HUES6 (cell line): ENCODE data around the gene CAPN11.
"Not testable (repeated sequence)": the region's sequence is repeated elsewhere in the genome, so short reads cannot be mapped to it uniquely, and the experiment has no call there.

Experiments
- H3K27ac ChIP-seq: 2 replicates; pipeline ENCODE4 v1.7.0; 2013; ENCODE audit warnings: low read depth, mild to moderate bottlenecking, low read length, inconsistent platforms
- H3K27me3 ChIP-seq: 2 replicates; pipeline ENCODE4 v1.6.1; 2013; ENCODE audit warnings: low read length; ENCODE audit not compliant: control insufficient read depth, insufficient read depth
- H3K36me3 ChIP-seq: 2 replicates; pipeline ENCODE4 v1.6.1; 2013; ENCODE audit warnings: low read length; ENCODE audit not compliant: control insufficient read depth, insufficient read depth
- H3K4me1 ChIP-seq: 2 replicates; pipeline ENCODE4 v1.6.1; 2013; ENCODE audit warnings: low read length; ENCODE audit not compliant: control insufficient read depth, insufficient read depth
- H3K4me3 ChIP-seq: 2 replicates; pipeline ENCODE4 v1.5.1; 2013; ENCODE audit warnings: low read depth, low read length
- H3K9ac ChIP-seq: one replicate; pipeline ENCODE4 v1.6.1; 2013; ENCODE audit warnings: mild to moderate bottlenecking, low read length
- H3K9me3 ChIP-seq: 2 replicates; pipeline ENCODE4 v1.6.1; 2013; ENCODE audit warnings: low read depth, low read length; ENCODE audit not compliant: control insufficient read depth, insufficient read depth

CAPN11 gene

GRCh38 chr6:44176762-44177509 is 18.3 kb downstream of the CAPN11 start:
- H3K9ac ChIP-seq, result no peak overlapping the region
- H3K27ac ChIP-seq, result no peak overlapping the region
- H3K4me1 ChIP-seq, result peaks cover 17% of the 10 kb centered on the region; the same call in 1 of the 2 replicates
- H3K4me3 ChIP-seq, result no peak overlapping the region
- no peaks in the 10 kb centered on the region for H3K27me3 ChIP-seq
- no peaks in the 10 kb centered on the region for H3K36me3 ChIP-seq
- H3K9me3 ChIP-seq, result no peaks in the 10 kb centered on the region

GRCh38 chr6:44177691-44178423 is 19.2 kb downstream of the CAPN11 start:
- no peaks in the 10 kb centered on the region for H3K9me3 ChIP-seq
- H3K27me3 ChIP-seq, result no peaks in the 10 kb centered on the region
- no peaks in the 10 kb centered on the region for H3K36me3 ChIP-seq
- H3K4me3 ChIP-seq, result no peak overlapping the region
- peaks cover 13% of the 10 kb centered on the region; the same call in 1 of the 2 replicates for H3K4me1 ChIP-seq
- no peak overlapping the region for H3K27ac ChIP-seq
- no peak overlapping the region for H3K9ac ChIP-seq

- Histone ChIP-seq H3K4me3 (no peak overlapping the region), H3K27ac (no peak overlapping the region), H3K36me3 (no peaks in the 10 kb centered on the region), H3K4me1 (peaks cover 15% of the 10 kb centered on the region), H3K9me3 (no peaks in the 10 kb centered on the region), H3K27me3 (no peaks in the 10 kb centered on the region), H3K9ac (no peak overlapping the region)
These were observed 19.9 kb downstream of the CAPN11 start for GRCh38 chr6:44178424-44179071.

GRCh38 chr6:44179072-44179536 is 20.5 kb downstream of the CAPN11 start:
- Histone ChIP-seq H3K4me3 (no peak overlapping the region), H3K27me3 (no peaks in the 10 kb centered on the region), H3K4me1 (peaks cover 16% of the 10 kb centered on the region), H3K27ac (no peak overlapping the region), H3K9ac (no peak overlapping the region), H3K9me3 (no peaks in the 10 kb centered on the region), H3K36me3 (no peaks in the 10 kb centered on the region)

- Histone ChIP-seq H3K4me3 (no peak overlapping the region), H3K4me1 (peaks cover 16% of the 10 kb centered on the region), H3K9ac (no peak overlapping the region), H3K36me3 (no peaks in the 10 kb centered on the region), H3K27me3 (no peaks in the 10 kb centered on the region), H3K9me3 (no peaks in the 10 kb centered on the region), H3K27ac (no peak overlapping the region)
These were observed 21.0 kb downstream of the CAPN11 start for GRCh38 chr6:44179648-44180047.

- Histone ChIP-seq H3K9me3 (no peaks in the 10 kb centered on the region), H3K4me3 (no peak overlapping the region), H3K9ac (no peak overlapping the region), H3K27ac (no peak overlapping the region), H3K27me3 (no peaks in the 10 kb centered on the region), H3K36me3 (no peaks in the 10 kb centered on the region), H3K4me1 (peaks cover 16% of the 10 kb centered on the region)
These were observed 21.8 kb downstream of the CAPN11 start for GRCh38 chr6:44180406-44180805.

DNA sequence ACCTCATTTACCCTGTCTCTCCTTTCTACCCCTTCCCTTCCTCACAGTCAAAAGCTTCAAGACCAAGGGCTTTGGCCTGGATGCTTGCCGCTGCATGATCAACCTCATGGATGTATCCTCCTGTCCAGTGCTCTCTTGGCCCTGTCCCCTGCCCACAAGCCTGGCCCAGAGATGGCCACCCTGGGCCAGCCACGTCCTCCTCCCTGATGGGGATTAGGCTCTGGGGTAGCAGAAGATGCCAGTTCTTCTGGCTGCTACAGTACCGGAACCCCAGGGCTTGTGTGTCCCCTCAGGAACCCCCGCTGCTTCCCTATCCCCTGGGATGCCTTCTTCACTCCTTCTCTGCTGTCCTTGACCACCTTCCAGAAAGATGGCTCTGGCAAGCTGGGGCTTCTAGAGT is 22.3 kb downstream of the CAPN11 start:
- H3K36me3 ChIP-seq, result no peaks in the 10 kb centered on the region
- H3K4me3 ChIP-seq, result no peak overlapping the region
- H3K27me3 ChIP-seq, result no peaks in the 10 kb centered on the region
- peaks cover 17% of the 10 kb centered on the region for H3K4me1 ChIP-seq
- H3K9ac ChIP-seq, result no peak overlapping the region
- no peak overlapping the region for H3K27ac ChIP-seq
- H3K9me3 ChIP-seq, result no peaks in the 10 kb centered on the region

- not testable (repeated sequence) for H3K4me3 ChIP-seq, H3K27me3 ChIP-seq, H3K27ac ChIP-seq, H3K36me3 ChIP-seq, H3K9ac ChIP-seq, H3K9me3 ChIP-seq
- peaks cover 15% of the 10 kb centered on the region for H3K4me1 ChIP-seq
These were observed 23.2 kb downstream of the CAPN11 start for GRCh38 chr6:44181784-44182183.

- no peak overlapping the region for H3K9ac ChIP-seq
- peaks cover 13% of the 10 kb centered on the region for H3K4me1 ChIP-seq
- no peaks in the 10 kb centered on the region for H3K27me3 ChIP-seq
- H3K9me3 ChIP-seq, result no peaks in the 10 kb centered on the region
- no peaks in the 10 kb centered on the region for H3K36me3 ChIP-seq
- no peak overlapping the region for H3K4me3 ChIP-seq
- no peak overlapping the region for H3K27ac ChIP-seq
These were observed 24.3 kb downstream of the CAPN11 start for GRCh38 chr6:44182911-44183390.

- Histone ChIP-seq H3K9me3 (no peaks in the 10 kb centered on the region), H3K27me3 (no peaks in the 10 kb centered on the region), H3K27ac (no peak overlapping the region), H3K4me3 (no peak overlapping the region), H3K36me3 (no peaks in the 10 kb centered on the region), H3K4me1 (peaks cover 13% of the 10 kb centered on the region), H3K9ac (no peak overlapping the region)
These were observed 25.2 kb downstream of the CAPN11 start for GRCh38 chr6:44183783-44184182.

DNA sequence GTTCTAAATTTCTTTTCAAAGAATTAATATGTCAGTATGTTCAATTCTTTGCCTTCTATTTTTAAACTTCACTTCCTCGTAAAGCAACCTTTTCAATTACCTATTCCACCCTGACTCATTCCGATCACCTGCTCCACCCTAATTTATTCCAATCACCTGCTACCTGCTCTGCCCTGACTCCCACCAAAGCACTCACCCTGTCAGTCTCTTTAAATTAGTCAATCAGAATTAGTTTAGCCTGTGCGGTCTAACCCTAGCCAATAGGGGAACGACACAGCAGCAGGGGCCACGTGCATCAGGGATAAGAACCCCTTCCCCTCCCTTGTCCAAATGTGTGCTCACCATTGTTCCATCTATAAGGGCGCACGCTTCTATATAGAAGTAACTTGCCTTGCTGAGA is 26.7 kb downstream of the CAPN11 start:
- H3K9ac ChIP-seq, H3K9me3 ChIP-seq, H3K27me3 ChIP-seq, H3K36me3 ChIP-seq, H3K4me3 ChIP-seq, H3K27ac ChIP-seq: not testable (repeated sequence)
- peaks cover 13% of the 10 kb centered on the region for H3K4me1 ChIP-seq
